HepG2 (cell line): ENCODE data around the gene PXMP4. TPM values are rescaled to one million over a fixed set of nuclear protein-coding genes. Genes with fewer than 3 reads are reported as not detected.
A peak's percentile ranks its signal among the peaks of the same experiment; 100 is the strongest.

Experiments used
- ATAC-seq: fragments of 200-7000 bp; cut with Tn5 transposase; 3 replicates; pipeline ENCODE4 v1.9.1; 2020; ENCODE audit warnings: mild to moderate bottlenecking, moderate library complexity
- BruUV-seq: library from RNA; stranded (reverse); fragments of 400-500 nt; replicated peaks from 2 replicates; lab custom pipeline; 2021; lab: Mats Ljungman, UMichigan
- CTCF ChIA-PET: fragments of 300-600 bp; formaldehyde crosslinking; extraction: SDS; loops from one replicate; lab custom pipeline; 2021; ENCODE audit warnings: low total read pairs, inconsistent platforms, low intra/inter-chr PET ratio; lab: Yijun Ruan, JAX
- POLR2A ChIA-PET: fragments of 350-600 bp; sonication (Branson Sonifier 250); formaldehyde crosslinking; loops from one replicate; lab custom pipeline; 2020; ENCODE audit warnings: antibody characterized with exemption, inconsistent platforms; lab: Yijun Ruan, JAX
- DNase-seq: peaks from one replicate; pipeline ENCODE4 v3.0.0-alpha.2; 2015; ENCODE audit warnings: low spot score
- FAIRE-seq: peaks from 3 replicates; lab custom pipeline; 2011; peaks lifted over from hg19 to GRCh38; lab: Jason Lieb, UNC
- H2AFZ ChIP-seq: one replicate; pipeline ENCODE4 v1.6.1; 2011; ENCODE audit warnings: low read length, inconsistent platforms
- H3K27ac ChIP-seq: fragments of 300-600 bp; 3 replicates; pipeline ENCODE4 v1.8.0; 2011; ENCODE audit warnings: mixed run types, mild to moderate bottlenecking, mixed read lengths, low read length, inconsistent platforms; ENCODE audit not compliant: insufficient read depth; ENCODE audit errors: extremely low read length
- H3K27me3 ChIP-seq, 2 experiments: fragments of 200-600 bp in 1 of 2; 2 replicates in 1 of 2; 3 replicates in 1 of 2; pipeline versions ENCODE4 v1.6.0 to v1.8.0; 2011; ENCODE audit warnings: low read length in 2 of 2, mild to moderate bottlenecking in 2 of 2, moderate library complexity in 2 of 2, inconsistent platforms in 1 of 2; ENCODE audit not compliant: insufficient read depth in 2 of 2, control insufficient read depth in 1 of 2
- H3K36me3 ChIP-seq, 2 experiments: fragments of 200-600 bp in 1 of 2; replicated peaks in 1 of 2; 2 replicates in 1 of 2; 3 replicates in 1 of 2; pipeline versions ENCODE4 v1.5.1 to v1.8.0; 2011; ENCODE audit warnings: low read length in 2 of 2, inconsistent platforms in 1 of 2; ENCODE audit not compliant: insufficient read depth in 2 of 2, control insufficient read depth in 1 of 2
- H3K4me1 ChIP-seq: 2 replicates; pipeline ENCODE4 v1.5.1; 2012; ENCODE audit warnings: low read length, inconsistent platforms; ENCODE audit not compliant: insufficient read depth
- H3K4me2 ChIP-seq: 2 replicates; pipeline ENCODE4 v1.6.0; 2011; ENCODE audit warnings: low read depth, low read length, inconsistent platforms
- H3K4me3 ChIP-seq, 3 experiments: fragments of 200-600 bp in 1 of 3; sonication (generic), shearing (Covaris generic) in 1 of 3; replicated peaks in 1 of 3; 2 replicates each; pipeline ENCODE4 v1.5.1; 2011 to 2016; ENCODE audit warnings: low read length in 3 of 3, inconsistent platforms in 2 of 3, low read depth in 2 of 3, mild to moderate bottlenecking in 2 of 3, control low read depth in 1 of 3, mixed read lengths in 1 of 3; ENCODE audit not compliant: insufficient read depth in 1 of 3
- H3K79me2 ChIP-seq: one replicate; pipeline ENCODE4 v1.6.1; 2011; ENCODE audit warnings: low read length, inconsistent platforms; ENCODE audit not compliant: insufficient read depth
- H3K9ac ChIP-seq: 2 replicates; pipeline ENCODE4 v1.6.0; 2011; ENCODE audit warnings: mild to moderate bottlenecking, low read depth, low read length, inconsistent platforms; ENCODE audit not compliant: insufficient read depth
- H3K9me3 ChIP-seq: 2 replicates; pipeline ENCODE4 v1.5.1; 2012; ENCODE audit warnings: mild to moderate bottlenecking, low read length
- H4K20me1 ChIP-seq: 2 replicates; pipeline ENCODE4 v1.6.0; 2011; ENCODE audit warnings: inconsistent platforms, mild to moderate bottlenecking, low read length, moderate library complexity; ENCODE audit not compliant: insufficient read depth
- AGO2 ChIP-seq: fragments of 200-400 bp; formaldehyde crosslinking; optimal IDR thresholded peaks from 2 replicates; pipeline ENCODE3; 2017; ENCODE audit warnings: mild to moderate bottlenecking, low read depth, low read length, moderate library complexity
- DNMT3B ChIP-seq: conservative IDR thresholded peaks from 2 replicates; pipeline ENCODE4 v1.6.1; 2016; ENCODE audit warnings: missing biosample characterization, control low read depth
- FOXP4 ChIP-seq: sonication (generic); formaldehyde crosslinking; IDR thresholded peaks from 2 replicates; pipeline ENCODE4 v1.4.0; 2020; ENCODE audit warnings: missing genetic modification reagents
- FUBP1 ChIP-seq: sonication (generic); formaldehyde crosslinking; IDR thresholded peaks from 2 replicates; pipeline ENCODE4 v1.5.1; 2020; ENCODE audit warnings: missing genetic modification reagents, mild to moderate bottlenecking, borderline replicate concordance
- NFKB2 ChIP-seq: sonication (generic); formaldehyde crosslinking; IDR thresholded peaks from 2 replicates; pipeline ENCODE4 v1.4.0; 2020; ENCODE audit warnings: missing genetic modification reagents, borderline replicate concordance
- NR1H2 ChIP-seq: sonication (generic); formaldehyde crosslinking; IDR thresholded peaks from 2 replicates; pipeline ENCODE4 v1.8.1; 2022; ENCODE audit warnings: low read depth, missing genetic modification reagents, borderline replicate concordance
- RBFOX2 ChIP-seq: fragments of 200-400 bp; formaldehyde crosslinking; IDR thresholded peaks from 2 replicates; pipeline ENCODE4 v1.6.1; 2017; ENCODE audit warnings: low read depth, mild to moderate bottlenecking, low read length
- REXO4 ChIP-seq: sonication (generic); formaldehyde crosslinking; IDR thresholded peaks from 2 replicates; pipeline ENCODE4 v1.8.0; 2022; ENCODE audit warnings: missing genetic modification reagents, mild to moderate bottlenecking, borderline replicate concordance
- ZBTB3 ChIP-seq: sonication (generic); formaldehyde crosslinking; IDR thresholded peaks from 2 replicates; pipeline ENCODE4 v1.4.0; 2020; ENCODE audit warnings: low read depth, mild to moderate bottlenecking, moderate library complexity, missing genetic modification reagents, borderline replicate concordance
- ZFYVE20 ChIP-seq: sonication (generic); formaldehyde crosslinking; IDR thresholded peaks from 2 replicates; pipeline ENCODE4 v1.8.0; 2023; ENCODE audit warnings: low read depth, mild to moderate bottlenecking, moderate library complexity, missing genetic modification reagents, borderline replicate concordance
- ZNF138 ChIP-seq: sonication (generic); formaldehyde crosslinking; IDR thresholded peaks from 2 replicates; pipeline ENCODE4 v1.5.0; 2020; ENCODE audit warnings: mild to moderate bottlenecking, low read depth, missing genetic modification reagents
- ZNF747 ChIP-seq: sonication (generic); formaldehyde crosslinking; IDR thresholded peaks from 2 replicates; pipeline ENCODE4 v1.8.1; 2023; ENCODE audit warnings: missing genetic modification reagents, mild to moderate bottlenecking, borderline replicate concordance
- ZNF768 ChIP-seq: sonication (generic); formaldehyde crosslinking; IDR thresholded peaks from 2 replicates; pipeline ENCODE4 v1.4.0; 2020; ENCODE audit warnings: missing genetic modification reagents
- ZNF776 ChIP-seq: sonication (generic); formaldehyde crosslinking; IDR thresholded peaks from 2 replicates; pipeline ENCODE4 v1.4.0; 2020; ENCODE audit warnings: mild to moderate bottlenecking, missing genetic modification reagents
- WGBS: methylation state at CpG from one replicate; pipeline ENCODE4 v1.1.6; 2017; ENCODE audit warnings: low lambda C conversion rate; 5-methylcytosine and 5-hydroxymethylcytosine counted together
- in situ Hi-C: cut with HindIII; loops from 2 replicates; pipeline ENCODE4 v1.10.0; 2017; ENCODE audit warnings: low pct_unique_long_range_greater_than_20kb; ENCODE audit not compliant: extremely low pct_ligation_motif_present
- intact Hi-C: fragments of 100-400 bp; cut with micrococcal nuclease; formaldehyde crosslinking; loops from one replicate; pipeline ENCODE4 v1.10.0; 2022; ENCODE audit not compliant: unreplicated experiment
- polyA plus RNA-seq, 8 experiments: library from polyadenylated mRNA; depleted of rRNA in 3 of 8; stranded (reverse) in 7 of 8; unstranded in 1 of 8; fragments of >200 nt; fragmentation: Illumina TruSeq in 4 of 8; extraction: Trizol in 4 of 8; gene quantifications; 2 replicates each; pipeline versions ENCODE4 v1.2.1 to v1.2.3, GENCODE V29; 2011 to 2016; ENCODE audit warnings: low read depth in 4 of 8, missing spikeins in 1 of 8, mixed read lengths in 1 of 8; ENCODE audit not compliant: insufficient read depth in 1 of 8
- total RNA-seq, 5 experiments: library from RNA; depleted of rRNA; stranded (reverse); fragments of >200 nt; fragmentation: Illumina TruSeq; extraction: Trizol; gene quantifications; 2 replicates each; pipeline ENCODE4 v1.2.3, GENCODE V29; 2016; ENCODE audit warnings: low read depth in 1 of 5
- TF ChIP-seq, protein P1 (sequence below): sonication (generic); formaldehyde crosslinking; IDR thresholded peaks from 2 replicates; pipeline ENCODE4 v1.5.1; 2020; ENCODE audit warnings: mild to moderate bottlenecking, missing genetic modification reagents

The PXMP4 gene
- total and polyA plus RNA-seq, 2 of the 13 experiments (the other 11 are each of a cell fraction or from before 2014, with no cell fraction given): not detected

- no peak for TF ChIP-seq FUBP1 (CRISPR knock-in tag)
- no peak for TF ChIP-seq ZNF138 (CRISPR knock-in tag)
- no peak for TF ChIP-seq ZNF747 (CRISPR knock-in tag)
- no peak for TF ChIP-seq ZFYVE20
- no peak for TF ChIP-seq DNMT3B (CRISPR knock-in tag)
Measured at GRCh38 chr20:33669873-33670640, 50.1 kb downstream of the PXMP4 start (continued).

- in situ Hi-C loops: no loop called here
- TF ChIP-seq REXO4 (CRISPR knock-in tag) (no peak), ZNF768 (CRISPR knock-in tag) (peak; percentile 19), RBFOX2 (0 out of 2 replicates have a peak, but pooled peaks have one; percentile 44), NR1H2 (CRISPR knock-in tag) (no peak), ZBTB3 (CRISPR knock-in tag) (no peak), NFKB2 (0 out of 2 replicates have a peak, but pooled peaks have one; percentile 32), FOXP4 (0 out of 2 replicates have a peak, but pooled peaks have one; percentile 13), ZNF776 (CRISPR knock-in tag) (peak; percentile 38; the same call in 1 of the 2 replicates), AGO2 (peak; percentile 57)
- TF ChIP-seq, protein P1, sequence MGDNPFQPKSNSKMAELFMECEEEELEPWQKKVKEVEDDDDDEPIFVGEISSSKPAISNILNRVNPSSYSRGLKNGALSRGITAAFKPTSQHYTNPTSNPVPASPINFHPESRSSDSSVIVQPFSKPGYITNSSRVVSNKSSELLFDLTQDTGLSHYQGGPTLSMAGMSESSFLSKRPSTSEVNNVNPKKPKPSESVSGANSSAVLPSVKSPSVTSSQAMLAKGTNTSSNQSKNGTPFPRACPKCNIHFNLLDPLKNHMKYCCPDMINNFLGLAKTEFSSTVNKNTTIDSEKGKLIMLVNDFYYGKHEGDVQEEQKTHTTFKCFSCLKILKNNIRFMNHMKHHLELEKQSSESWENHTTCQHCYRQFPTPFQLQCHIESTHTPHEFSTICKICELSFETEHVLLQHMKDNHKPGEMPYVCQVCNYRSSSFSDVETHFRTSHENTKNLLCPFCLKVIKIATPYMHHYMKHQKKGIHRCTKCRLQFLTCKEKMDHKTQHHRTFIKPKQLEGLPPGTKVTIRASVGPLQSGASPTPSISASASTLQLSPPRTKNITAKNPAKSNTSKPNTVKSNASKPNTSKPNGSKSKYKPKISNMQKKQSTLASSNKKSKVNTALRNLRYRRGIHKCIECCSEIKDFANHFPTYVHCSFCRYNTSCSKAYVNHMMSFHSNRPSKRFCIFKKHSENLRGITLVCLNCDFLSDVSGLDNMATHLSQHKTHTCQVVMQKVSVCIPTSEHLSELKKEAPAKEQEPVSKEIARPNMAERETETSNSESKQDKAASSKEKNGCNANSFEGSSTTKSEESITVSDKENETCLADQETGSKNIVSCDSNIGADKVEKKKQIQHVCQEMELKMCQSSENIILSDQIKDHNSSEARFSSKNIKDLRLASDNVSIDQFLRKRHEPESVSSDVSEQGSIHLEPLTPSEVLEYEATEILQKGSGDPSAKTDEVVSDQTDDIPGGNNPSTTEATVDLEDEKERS (CRISPR knock-in tag): no peak
- TF ChIP-seq, all 625 proteins: peak for 6
- WGBS: 96% methylated on average over 4 of the region's 5 CpGs
Measured at GRCh38 chr20:33669224-33669623, 50.9 kb downstream of the PXMP4 start.

More at GRCh38 chr20:33669224-33669623, 50.9 kb downstream of the PXMP4 start:
- no peak overlapping the region for H3K9ac ChIP-seq
- peaks cover 0 to 3% of the 10 kb centered on the region in 2 experiments; a peak in 1 of 5 replicates for H3K27me3 ChIP-seq
- H2AFZ ChIP-seq: no peak overlapping the region
- DNase-seq (no peak), ATAC-seq (no peak), FAIRE-seq (no peak)
- peaks cover 19 to 41% of the 10 kb centered on the region in 2 experiments for H3K36me3 ChIP-seq
- no peak overlapping the region for H3K4me2 ChIP-seq
- H3K9me3 ChIP-seq: no peaks in the 10 kb centered on the region
- intact Hi-C loops: no loop called here
- 0 out of 2 replicates have a peak, but pooled peaks cover 3% of the 10 kb centered on the region for H4K20me1 ChIP-seq
- no peak overlapping the region for H3K4me3 ChIP-seq
- H3K27ac ChIP-seq: no peak overlapping the region
- H3K4me1 ChIP-seq: peaks cover 47% of the 10 kb centered on the region
- no TSS peak for BruUV-seq
- POLR2A ChIA-PET: no interaction called here
- CTCF ChIA-PET: no interaction called here
- peaks cover 27% of the 10 kb centered on the region for H3K79me2 ChIP-seq
